AG04450 (cell line): Measurements from ENCODE around the gene RNF183. TPM values are rescaled to one million over a fixed set of nuclear protein-coding genes. Genes with fewer than 3 reads are reported as not detected.

Source experiments
- CTCF ChIA-PET: fragments of 300-600, 350-600 bp; formaldehyde crosslinking; extraction: SDS; loops from one replicate; lab custom pipeline; 2022; ENCODE audit warnings: antibody characterized with exemption, inconsistent platforms; lab: Charles Lee
- POLR2A ChIA-PET: fragments of 350-600 bp; formaldehyde crosslinking; extraction: SDS; loops from one replicate; lab custom pipeline; 2021; ENCODE audit warnings: antibody characterized with exemption, inconsistent platforms; lab: Yijun Ruan, JAX
- DNase-seq: peaks from one replicate; pipeline ENCODE4 v3.0.0-alpha.2; 2011; ENCODE audit warnings: low read depth, low spot score
- H3K27ac ChIP-seq: one replicate; pipeline ENCODE4 v1.5.1; 2012; ENCODE audit warnings: low read depth, low read length, control low read depth
- H3K27me3 ChIP-seq: one replicate; pipeline ENCODE4 v1.6.0; 2012; ENCODE audit warnings: low read length; ENCODE audit not compliant: control insufficient read depth, insufficient read depth
- H3K4me3 ChIP-seq: 2 replicates; pipeline ENCODE4 v1.5.1; 2011; ENCODE audit warnings: mild to moderate bottlenecking, low read depth, low read length, control low read depth
- H3K9me3 ChIP-seq: 2 replicates; pipeline ENCODE4 v1.5.1; 2012; ENCODE audit warnings: low read length; ENCODE audit not compliant: control insufficient read depth, insufficient read depth
- CTCF ChIP-seq: IDR thresholded peaks from 2 replicates; pipeline ENCODE4 v1.5.1; 2011; ENCODE audit warnings: low read depth, low read length, control low read depth, inconsistent platforms
- polyA minus RNA-seq: library from RNA; depleted of rRNA, polyadenylated mRNA; stranded (reverse); fragments of >200 nt; gene quantifications from 2 replicates; pipeline ENCODE4 v1.2.3, GENCODE V29; 2011; rRNA and poly(A)+ RNA removed
- polyA plus RNA-seq: library from polyadenylated mRNA; depleted of rRNA; stranded (reverse); fragments of >200 nt; gene quantifications from 2 replicates; pipeline ENCODE4 v1.2.3, GENCODE V29; 2011; rRNA removed

RNF183 gene
- not detected in 2 replicates for polyA plus RNA-seq
- not detected in 2 replicates for polyA minus RNA-seq

GRCh38 chr9:113302792-113303418 lies at the start of gene RNF183:
Gene RNF183 (minus strand): TSS chr9:113303376. CDS start chr9:113298184, 5,192 bp downstream.
- H3K9me3 ChIP-seq = peaks cover 2% of the 10 kb centered on the region; the same call in 1 of the 2 replicates
- TF ChIP-seq CTCF = no peak
- H3K27ac ChIP-seq = no peak within 1 kb of the TSS
- H3K4me3 ChIP-seq = no peak within 1 kb of the TSS
- no peak for DNase-seq
- H3K27me3 ChIP-seq = peaks cover 33% of the 10 kb centered on the region
- POLR2A ChIA-PET = no interaction called here
- CTCF ChIA-PET = no interaction called here

- ChIA-PET POLR2A (interaction anchor here (0.7 kb wide), 1 partner anchor 9 kb away, joined by 3 read pairs; no protein-coding TSS in a partner anchor), CTCF (no interaction called here)
- Histone ChIP-seq H3K27ac (no peak overlapping the region), H3K9me3 (no peaks in the 10 kb centered on the region), H3K27me3 (peaks cover 59% of the 10 kb centered on the region), H3K4me3 (no peak overlapping the region)
- no peak for DNase-seq
- no peak for TF ChIP-seq CTCF
These were observed 49.2 kb upstream of the RNF183 start for GRCh38 chr9:113352411-113352810.

DNA sequence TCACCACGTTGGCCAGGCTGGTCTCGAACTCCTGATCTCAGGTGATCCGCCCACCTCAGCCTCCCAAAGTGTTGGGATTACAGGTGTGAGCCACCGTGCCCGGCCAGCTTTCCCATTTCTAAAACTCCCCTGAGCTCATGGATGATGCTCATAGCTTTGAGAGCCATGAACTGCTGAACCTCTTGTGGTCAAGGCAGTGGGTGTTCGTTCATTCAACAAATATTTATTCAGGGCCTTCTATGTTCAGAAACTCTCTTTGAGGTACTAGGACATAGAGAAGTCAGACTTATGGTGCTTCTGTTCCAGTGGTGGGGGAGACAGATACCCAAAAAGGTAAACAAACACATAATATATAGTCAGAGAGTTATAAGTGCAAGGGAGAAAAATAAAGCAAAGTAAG lies 48.8 kb upstream of the RNF183 start:
- no peak for DNase-seq
- no peak overlapping the region for H3K4me3 ChIP-seq
- no peaks in the 10 kb centered on the region for H3K9me3 ChIP-seq
- CTCF ChIA-PET = interaction anchor here (1.1 to 1.7 kb wide), 2 partner anchors 12 to 49 kb away, joined by 3 to 4 read pairs; partner anchors contain the start of genes ALAD and WDR31
- POLR2A ChIA-PET = interaction anchor here (0.7 kb wide), 1 partner anchor 10 kb away, joined by 3 read pairs; no protein-coding TSS in a partner anchor
- no peak for TF ChIP-seq CTCF
- peaks cover 59% of the 10 kb centered on the region for H3K27me3 ChIP-seq
- no peak overlapping the region for H3K27ac ChIP-seq

- ChIA-PET CTCF (interaction anchor here (1.1 to 1.7 kb wide), 2 partner anchors 11 to 50 kb away, joined by 3 to 4 read pairs; partner anchors contain the start of genes ALAD and WDR31), POLR2A (no interaction called here)
- TF ChIP-seq CTCF = no peak
- no peak for DNase-seq
- no peak overlapping the region for H3K27ac ChIP-seq
- no peak overlapping the region for H3K4me3 ChIP-seq
- H3K27me3 ChIP-seq = peaks cover 53% of the 10 kb centered on the region
- no peaks in the 10 kb centered on the region for H3K9me3 ChIP-seq
These were observed 47.8 kb upstream of the RNF183 start for GRCh38 chr9:113350937-113351336.

DNA sequence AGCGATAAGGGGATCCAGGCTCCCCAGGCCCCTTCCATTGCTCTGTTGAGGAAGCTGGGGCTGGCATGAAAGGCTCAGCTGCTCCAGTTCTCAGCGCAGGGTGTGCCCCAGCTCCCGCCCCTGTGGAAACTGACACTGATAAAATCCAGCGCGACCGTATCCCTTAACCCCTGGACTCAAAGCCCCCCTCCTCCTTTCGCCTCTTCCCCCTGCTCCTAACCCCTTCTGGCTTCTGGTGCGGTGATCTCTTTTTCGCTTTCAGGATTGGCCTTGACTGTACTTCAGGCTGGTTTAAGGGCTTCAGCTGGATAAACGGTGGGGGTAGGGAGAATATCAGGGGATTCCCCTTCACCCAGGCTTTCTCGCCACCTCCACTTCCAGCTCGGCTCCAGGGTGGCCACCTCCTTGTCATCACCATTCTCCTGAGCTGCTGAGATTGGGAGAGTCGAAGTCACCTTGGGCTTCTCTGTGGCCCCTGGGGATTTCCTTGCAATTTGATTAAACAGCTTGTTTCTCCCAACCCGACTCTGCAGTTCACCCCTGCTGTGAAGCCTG lies 47.0 kb upstream of the RNF183 start:
- H3K27ac ChIP-seq = no peak overlapping the region
- CTCF ChIA-PET = no interaction called here
- POLR2A ChIA-PET = no interaction called here
- peaks cover 51% of the 10 kb centered on the region for H3K27me3 ChIP-seq
- no peak for TF ChIP-seq CTCF
- no peak overlapping the region for H3K4me3 ChIP-seq
- no peaks in the 10 kb centered on the region for H3K9me3 ChIP-seq
- DNase-seq = no peak
